Loucy (cell line): Measurements from ENCODE around the gene PBXIP1.

ENCODE experiments used
- H2AFZ ChIP-seq: fragments of 200-600 bp; sonication (generic); 2 replicates; pipeline ENCODE4 v1.6.0; 2016; ENCODE audit warnings: antibody characterized with exemption, mild to moderate bottlenecking, low read length, moderate library complexity
- H3F3A ChIP-seq: fragments of 200-600 bp; 2 replicates; pipeline ENCODE4 v1.6.0; 2016; ENCODE audit warnings: antibody characterized with exemption, low read depth, mild to moderate bottlenecking
- H3K27me3 ChIP-seq: fragments of 200-600 bp; sonication (generic); 2 replicates; pipeline ENCODE4 v1.6.1; 2014; ENCODE audit warnings: low read length, mild to moderate bottlenecking; ENCODE audit not compliant: insufficient read depth, poor library complexity, severe bottlenecking
- H3K36me3 ChIP-seq: fragments of 200-600 bp; sonication (generic); 2 replicates; pipeline ENCODE4 v1.6.1; 2016; ENCODE audit warnings: low read length; ENCODE audit not compliant: insufficient read depth
- H3K4me1 ChIP-seq: fragments of 200-600 bp; sonication (generic); 2 replicates; pipeline ENCODE4 v1.5.1; 2014; ENCODE audit warnings: low read length, mild to moderate bottlenecking; ENCODE audit not compliant: insufficient read depth, poor library complexity, severe bottlenecking
- H3K4me2 ChIP-seq: fragments of 200-600 bp; sonication (generic); 2 replicates; pipeline ENCODE4 v1.6.0; 2014; ENCODE audit warnings: antibody characterized with exemption, low read length, low read depth, mild to moderate bottlenecking; ENCODE audit not compliant: poor library complexity, severe bottlenecking
- H3K4me3 ChIP-seq: fragments of 200-600 bp; sonication (generic); 2 replicates; pipeline ENCODE4 v1.5.1; 2014; ENCODE audit warnings: low read length, mild to moderate bottlenecking, mixed read lengths; ENCODE audit not compliant: poor library complexity, severe bottlenecking
- H3K79me2 ChIP-seq: fragments of 200-600 bp; sonication (generic); 2 replicates; pipeline ENCODE4 v1.6.1; 2014; ENCODE audit warnings: low read length; ENCODE audit not compliant: insufficient read depth
- H3K9ac ChIP-seq: fragments of 200-600 bp; sonication (generic); 2 replicates; pipeline ENCODE4 v1.6.0; 2014; ENCODE audit warnings: mild to moderate bottlenecking, low read depth, low read length, moderate library complexity; ENCODE audit not compliant: poor library complexity, severe bottlenecking
- H3K9me2 ChIP-seq: fragments of 200-600 bp; sonication (generic); replicated peaks from 2 replicates; pipeline ENCODE4 v1.6.1; 2016; ENCODE audit warnings: low read depth, low read length, mixed read lengths
- H3K9me3 ChIP-seq: fragments of 200-600 bp; sonication (generic); 2 replicates; pipeline ENCODE4 v1.6.1; 2014; ENCODE audit warnings: mild to moderate bottlenecking, antibody characterized with exemption, low read length, low read depth; ENCODE audit not compliant: insufficient read depth
- H4K20me1 ChIP-seq: fragments of 200-600 bp; sonication (generic); 2 replicates; pipeline ENCODE4 v1.6.0; 2014; ENCODE audit warnings: antibody characterized with exemption, low read length, mild to moderate bottlenecking; ENCODE audit not compliant: insufficient read depth, poor library complexity, severe bottlenecking
- EZH2phosphoT487 ChIP-seq: fragments of 200-600 bp; IDR thresholded peaks from 2 replicates; pipeline ENCODE4 v1.6.1; 2018; ENCODE audit warnings: antibody characterized with exemption, mild to moderate bottlenecking, moderate library complexity, borderline replicate concordance
- TF ChIP-seq, protein P1 (sequence below): fragments of 200-600 bp; sonication (generic); conservative IDR thresholded peaks from 2 replicates; pipeline ENCODE4 v1.5.1; 2014; ENCODE audit warnings: mild to moderate bottlenecking, antibody characterized with exemption, low read length

Gene PBXIP1

DNA sequence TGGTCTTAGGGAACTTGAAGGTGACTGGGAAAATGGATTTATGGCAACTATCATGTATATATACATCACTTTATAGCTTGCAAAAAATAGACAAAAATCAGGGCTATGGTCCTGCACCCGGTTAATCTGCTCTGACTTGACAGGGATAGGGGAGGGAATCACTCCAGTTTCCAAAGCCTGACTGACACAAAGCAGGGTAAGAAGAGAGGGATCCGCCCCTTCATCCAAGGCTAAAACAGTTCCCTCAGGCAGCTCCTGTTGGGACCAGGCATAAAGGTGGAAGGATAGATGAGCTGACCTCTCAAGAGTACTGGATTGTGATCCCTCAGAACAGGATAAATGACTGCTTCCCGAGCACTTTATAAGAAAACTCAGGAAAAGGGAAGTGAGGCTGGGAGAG lies 1.4 kb downstream of the PBXIP1 start:
- Histone ChIP-seq H3K9ac (peak overlapping the region; percentile 84), H3K36me3 (peaks cover 11% of the 10 kb centered on the region; the same call in 1 of the 2 replicates), H3K4me2 (peak overlapping the region; percentile 86), H3K9me3 (no peaks in the 10 kb centered on the region), H3F3A (peaks cover 10% of the 10 kb centered on the region; the same call in 1 of the 2 replicates), H3K4me1 (peaks cover 73% of the 10 kb centered on the region), H3K79me2 (peaks cover 84% of the 10 kb centered on the region), H3K9me2 (no peaks in the 10 kb centered on the region), H2AFZ (no peak overlapping the region), H4K20me1 (peaks cover 22% of the 10 kb centered on the region), H3K4me3 (peak overlapping the region; percentile 86), H3K27me3 (no peaks in the 10 kb centered on the region)
- TF ChIP-seq EZH2phosphoT487, result no peak
- TF ChIP-seq, protein P1, sequence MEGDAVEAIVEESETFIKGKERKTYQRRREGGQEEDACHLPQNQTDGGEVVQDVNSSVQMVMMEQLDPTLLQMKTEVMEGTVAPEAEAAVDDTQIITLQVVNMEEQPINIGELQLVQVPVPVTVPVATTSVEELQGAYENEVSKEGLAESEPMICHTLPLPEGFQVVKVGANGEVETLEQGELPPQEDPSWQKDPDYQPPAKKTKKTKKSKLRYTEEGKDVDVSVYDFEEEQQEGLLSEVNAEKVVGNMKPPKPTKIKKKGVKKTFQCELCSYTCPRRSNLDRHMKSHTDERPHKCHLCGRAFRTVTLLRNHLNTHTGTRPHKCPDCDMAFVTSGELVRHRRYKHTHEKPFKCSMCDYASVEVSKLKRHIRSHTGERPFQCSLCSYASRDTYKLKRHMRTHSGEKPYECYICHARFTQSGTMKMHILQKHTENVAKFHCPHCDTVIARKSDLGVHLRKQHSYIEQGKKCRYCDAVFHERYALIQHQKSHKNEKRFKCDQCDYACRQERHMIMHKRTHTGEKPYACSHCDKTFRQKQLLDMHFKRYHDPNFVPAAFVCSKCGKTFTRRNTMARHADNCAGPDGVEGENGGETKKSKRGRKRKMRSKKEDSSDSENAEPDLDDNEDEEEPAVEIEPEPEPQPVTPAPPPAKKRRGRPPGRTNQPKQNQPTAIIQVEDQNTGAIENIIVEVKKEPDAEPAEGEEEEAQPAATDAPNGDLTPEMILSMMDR, result no peak

DNA sequence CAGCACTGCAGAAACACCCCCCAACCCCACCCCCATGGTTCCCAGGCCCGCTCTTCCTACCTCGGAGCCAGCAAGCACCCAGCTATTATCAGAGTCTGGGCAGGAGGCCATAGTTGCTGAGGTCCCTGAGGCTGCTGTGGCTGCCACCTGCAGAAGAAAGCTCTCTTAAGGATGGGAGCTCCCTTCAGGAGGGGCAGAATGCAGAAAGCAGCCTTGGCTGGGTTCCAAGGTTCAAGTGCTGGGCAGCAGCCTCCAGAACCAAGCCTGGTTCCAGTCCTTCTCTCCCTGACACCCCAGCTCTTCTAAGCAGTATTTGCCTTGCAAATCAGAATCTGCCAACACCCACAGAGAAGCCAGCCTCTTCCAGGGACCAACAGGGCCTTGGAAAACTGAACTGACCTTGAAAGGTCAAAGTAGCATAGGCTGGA lies 2.3 kb downstream of the PBXIP1 start:
- H3K9me3 ChIP-seq, result no peaks in the 10 kb centered on the region
- peak overlapping the region; percentile 84 for H3K9ac ChIP-seq
- H3K27me3 ChIP-seq, result no peaks in the 10 kb centered on the region
- no peak overlapping the region for H2AFZ ChIP-seq
- H3K79me2 ChIP-seq, result peaks cover 78% of the 10 kb centered on the region
- H3K36me3 ChIP-seq, result peaks cover 13% of the 10 kb centered on the region; the same call in 1 of the 2 replicates
- peaks cover 68% of the 10 kb centered on the region for H3K4me1 ChIP-seq
- H3K4me2 ChIP-seq, result peak overlapping the region; percentile 86
- TF ChIP-seq, protein P1, result no peak
- H3K4me3 ChIP-seq, result peak overlapping the region; percentile 86
- peaks cover 14% of the 10 kb centered on the region for H4K20me1 ChIP-seq
- H3K9me2 ChIP-seq, result no peaks in the 10 kb centered on the region
- H3F3A ChIP-seq, result peaks cover 10% of the 10 kb centered on the region; the same call in 1 of the 2 replicates

DNA sequence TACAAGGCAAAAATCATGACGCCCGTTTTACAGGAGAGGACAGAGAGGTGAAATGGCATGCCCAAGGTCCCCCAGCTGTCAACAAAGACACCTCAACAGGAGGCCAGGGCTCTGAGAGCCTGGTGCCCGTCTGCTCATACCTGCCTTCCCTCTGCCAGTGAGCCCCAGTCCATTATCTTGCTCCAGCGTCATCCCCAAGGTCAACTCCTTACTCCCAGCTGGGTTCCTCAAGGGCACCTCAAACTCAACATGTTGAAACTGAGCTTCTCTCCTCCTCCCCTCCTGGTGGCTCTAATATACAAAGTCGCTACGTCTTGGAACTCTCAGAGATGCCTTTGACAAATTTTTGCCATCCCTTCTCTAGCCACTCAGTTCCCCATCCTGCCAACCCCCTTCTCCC lies 3.2 kb downstream of the PBXIP1 start:
- no peaks in the 10 kb centered on the region for H3K27me3 ChIP-seq
- H4K20me1 ChIP-seq, result peaks cover 14% of the 10 kb centered on the region
- peaks cover 10% of the 10 kb centered on the region; the same call in 1 of the 2 replicates for H3F3A ChIP-seq
- TF ChIP-seq, protein P1, result no peak
- TF ChIP-seq EZH2phosphoT487, result no peak
- H3K9ac ChIP-seq, result peak overlapping the region; percentile 84
- peaks cover 74% of the 10 kb centered on the region for H3K79me2 ChIP-seq
- no peaks in the 10 kb centered on the region for H3K9me2 ChIP-seq
- no peaks in the 10 kb centered on the region for H3K9me3 ChIP-seq
- H3K36me3 ChIP-seq, result peaks cover 22% of the 10 kb centered on the region; the same call in 1 of the 2 replicates
- H2AFZ ChIP-seq, result no peak overlapping the region
- peak overlapping the region; percentile 86 for H3K4me2 ChIP-seq
- H3K4me3 ChIP-seq, result peak overlapping the region; percentile 86
- H3K4me1 ChIP-seq, result peaks cover 75% of the 10 kb centered on the region
